GM10248 (cell line): ENCODE measurements around the gene MAPK12.

Experiments
- CTCF ChIA-PET: fragments of 300-600 bp; sonication (Branson Sonifier 250); formaldehyde crosslinking; extraction: SDS; loops from one replicate; lab custom pipeline; 2021; ENCODE audit warnings: antibody characterized with exemption; lab: Yijun Ruan, JAX
- POLR2A ChIA-PET: fragments of 350-650 bp; sonication (Branson Sonifier 250); formaldehyde crosslinking; extraction: SDS; loops from one replicate; lab custom pipeline; 2020; ENCODE audit warnings: antibody characterized with exemption; lab: Yijun Ruan, JAX
- DNase-seq: peaks from one replicate; pipeline ENCODE4 v3.0.0; 2012; ENCODE audit errors: extremely low spot score
- CTCF ChIP-seq: IDR thresholded peaks from 2 replicates; pipeline ENCODE4 v1.5.1; 2012; ENCODE audit warnings: mild to moderate bottlenecking, low read depth; ENCODE audit errors: extremely low read depth, missing control alignments, control extremely low read depth

MAPK12 gene

GRCh38 chr22:50296658-50297490, 35.4 kb upstream of the MAPK12 start:
- no peak for DNase-seq
- CTCF ChIA-PET = interaction anchor here (1.3 to 8.4 kb wide), 4 partner anchors 9 to 45 kb away, joined by 3 to 68 read pairs (median 9); partner anchors contain the start of gene DENND6B
- POLR2A ChIA-PET = no interaction called here
- TF ChIP-seq CTCF = no peak

GRCh38 chr22:50294319-50294656, 32.8 kb upstream of the MAPK12 start:
- no peak for TF ChIP-seq CTCF
- ChIA-PET POLR2A (no interaction called here), CTCF (interaction anchor here (0.7 to 8.4 kb wide), 8 partner anchors 9 to 33 kb away, joined by 3 to 68 read pairs (median 3); no protein-coding TSS in a partner anchor)
- no peak for DNase-seq

- TF ChIP-seq CTCF = no peak
- no peak for DNase-seq
- CTCF ChIA-PET = interaction anchor here (0.7 to 8.4 kb wide), 9 partner anchors 10 to 41 kb away, joined by 3 to 68 read pairs (median 3); no protein-coding TSS in a partner anchor
- POLR2A ChIA-PET = no interaction called here
Observed at GRCh38 chr22:50293441-50294318, 32.2 kb upstream of the MAPK12 start.

- POLR2A ChIA-PET = no interaction called here
- CTCF ChIA-PET = interaction anchor here (1.3 to 8.4 kb wide), 3 partner anchors 8 to 18 kb away, joined by 3 to 68 read pairs (median 3); no protein-coding TSS in a partner anchor
Observed at GRCh38 chr22:50292643-50293440, 31.4 kb upstream of the MAPK12 start.

GRCh38 chr22:50289942-50290630, 28.6 kb upstream of the MAPK12 start:
- POLR2A ChIA-PET = interaction anchor here (0.6 kb wide), 1 partner anchor 235 kb away, joined by 6 read pairs; the partner anchor contains the start of gene SCO2
- no peak for TF ChIP-seq CTCF
- CTCF ChIA-PET = interaction anchor here (1.0 to 8.4 kb wide), 4 partner anchors 8 to 52 kb away, joined by 3 to 68 read pairs (median 4); no protein-coding TSS in a partner anchor

More at GRCh38 chr22:50292643-50293440, 31.4 kb upstream of the MAPK12 start:
- TF ChIP-seq CTCF = no peak
- DNase-seq = no peak

More at GRCh38 chr22:50289942-50290630, 28.6 kb upstream of the MAPK12 start:
- no peak for DNase-seq
